Uterus (tissue), 2 donors: ENCODE data around the gene PDE6H.

Source experiments
- CTCF ChIP-seq, 4 experiments: fragments of 200-600 bp in 2 of 4; fragments of 450-650 bp in 2 of 4; sonication (generic) in 2 of 4; IDR thresholded peaks; one replicate each; pipeline ENCODE4 v1.5.1; 2016 to 2019; ENCODE audit warnings: antibody characterized with exemption in 4 of 4, mild to moderate bottlenecking in 2 of 4, moderate library complexity in 1 of 4
- POLR2A ChIP-seq, 2 donors: fragments of 450-650 bp; IDR thresholded peaks; one replicate each; pipeline ENCODE4 v1.6.1; 2016; ENCODE audit warnings: antibody characterized with exemption in 2 of 2, mild to moderate bottlenecking in 1 of 2, moderate library complexity in 1 of 2

- no peak for TF ChIP-seq CTCF (IDR thresholded peaks at IDR 0.05)
- no peak for TF ChIP-seq POLR2A (IDR thresholded peaks at IDR 0.05)
Measured at GRCh38 chr12:14923944-14924343, 48.9 kb upstream of the PDE6H start.
